HL-60 (cell line): Measurements from ENCODE around the gene RBM33.

Source experiments
- CTCF ChIP-seq: IDR thresholded peaks from one replicate; pipeline ENCODE4 v1.5.1; 2011; ENCODE audit warnings: low read length, control low read depth, inconsistent platforms; ENCODE audit not compliant: insufficient read depth
- GABPA ChIP-seq: IDR thresholded peaks from 2 replicates; pipeline ENCODE4 v1.6.1; 2012; ENCODE audit warnings: low read depth
- POLR2AphosphoS5 ChIP-seq: IDR thresholded peaks from 2 replicates; pipeline ENCODE4 v1.6.1; 2012; ENCODE audit warnings: low read depth

- TF ChIP-seq CTCF: no peak
- no peak for TF ChIP-seq POLR2AphosphoS5
- no peak for TF ChIP-seq GABPA
Measured at GRCh38 chr7:155785536-155785935, 141.1 kb downstream of the RBM33 start.
